ENCODE measurements around the gene RFX8. TPM values are rescaled to one million over a fixed set of nuclear protein-coding genes. Genes with fewer than 3 reads are reported as not detected.

RFX8 gene
- total and polyA plus RNA-seq, 2 donors (not counting 3 experiments of a cell fraction or from before 2014, with no cell fraction given) = 0.21 to 1.00 TPM

- POLR2A ChIA-PET = no interaction called here
- no peaks in the 10 kb centered on the region for H3K79me2 ChIP-seq (ENCODE audit: control insufficient read depth, insufficient read depth, low read length)
- dilution Hi-C loops (cut with MboI; ENCODE audit: extremely low pct_ligation_motif_present, low sequenced_read_pairs) = no loop called here
- H3K4me2 ChIP-seq (ENCODE audit: insufficient read depth, low read length) = no peak overlapping the region
- H3K4me3 ChIP-seq (replicated peaks in 1 of 3; ENCODE audit: insufficient read depth in 1 of 3, low read depth in 1 of 3, low read length in 3 of 3) = no peak overlapping the region
- no TSS peak for BruUV-seq (replicated peaks)
- H4K20me1 ChIP-seq (replicated peaks; ENCODE audit: control insufficient read depth, extremely low read depth, insufficient read depth, low read length) = no peaks in the 10 kb centered on the region
- DNase-seq (ENCODE audit: low read depth, low spot score) (no peak), FAIRE-seq (no peak)
- no peak overlapping the region for H3K27ac ChIP-seq (ENCODE audit: insufficient read depth, low read depth, low read length)
- H3K36me3 ChIP-seq (ENCODE audit: control insufficient read depth in 2 of 2, extremely low read depth in 1 of 2, insufficient read depth in 2 of 2, low read length in 2 of 2) = no peaks in the 10 kb centered on the region
- intact Hi-C loops (cut with micrococcal nuclease) = no loop called here
- H2AFZ ChIP-seq (ENCODE audit: low read depth, low read length) = no peak overlapping the region
- CTCF ChIA-PET = interaction anchor here (0.9 to 1.1 kb wide), 2 partner anchors 13 to 18 kb away, joined by 3 read pairs; no protein-coding TSS in a partner anchor
- no peak for TF ChIP-seq MAX (IDR thresholded peaks at IDR 0.05; ENCODE audit: insufficient read depth, insufficient read length)
- no peak for TF ChIP-seq FOS (IDR thresholded peaks at IDR 0.05; ENCODE audit: borderline replicate concordance, insufficient read depth, low read length)
- TF ChIP-seq GATA2 (IDR thresholded peaks at IDR 0.05; ENCODE audit: insufficient read depth, insufficient read length, low read depth, low read length) = no peak
- no peaks in the 10 kb centered on the region for H3K4me1 ChIP-seq (ENCODE audit: control insufficient read depth, extremely low read depth, insufficient read depth, low read length)
- H3K9me1 ChIP-seq (replicated peaks; ENCODE audit: control insufficient read depth, extremely low read depth, insufficient read depth, low read length) = no peaks in the 10 kb centered on the region
- H3K9me3 ChIP-seq (replicated peaks; ENCODE audit: control insufficient read depth, insufficient read depth, low read length) = no peaks in the 10 kb centered on the region
- H3K27me3 ChIP-seq (ENCODE audit: control insufficient read depth in 2 of 2, insufficient read depth in 2 of 2, low read length in 2 of 2) = peaks cover 9 to 15% of the 10 kb centered on the region in 2 experiments
- H3K9ac ChIP-seq (replicated peaks; ENCODE audit: extremely low read depth, insufficient read depth, low read length) = no peak overlapping the region
These were observed 115.4 kb downstream of the RFX8 start for GRCh38 chr2:101359410-101359954.

- no peak for FAIRE-seq
- Histone ChIP-seq H2AFZ (ENCODE audit: low read depth, low read length) (no peak overlapping the region), H3K9me1 (replicated peaks; ENCODE audit: control insufficient read depth, extremely low read depth, insufficient read depth, low read length) (no peaks in the 10 kb centered on the region), H3K4me1 (ENCODE audit: control insufficient read depth, extremely low read depth, insufficient read depth, low read length) (no peaks in the 10 kb centered on the region), H3K4me3 (replicated peaks in 1 of 3; ENCODE audit: insufficient read depth in 1 of 3, low read depth in 1 of 3, low read length in 3 of 3) (no peak overlapping the region), H3K36me3 (ENCODE audit: control insufficient read depth in 2 of 2, extremely low read depth in 1 of 2, insufficient read depth in 2 of 2, low read length in 2 of 2) (no peaks in the 10 kb centered on the region), H3K79me2 (ENCODE audit: control insufficient read depth, insufficient read depth, low read length) (no peaks in the 10 kb centered on the region), H4K20me1 (replicated peaks; ENCODE audit: control insufficient read depth, extremely low read depth, insufficient read depth, low read length) (no peaks in the 10 kb centered on the region), H3K27ac (ENCODE audit: insufficient read depth, low read depth, low read length) (no peak overlapping the region), H3K4me2 (ENCODE audit: insufficient read depth, low read length) (no peak overlapping the region), H3K9ac (replicated peaks; ENCODE audit: extremely low read depth, insufficient read depth, low read length) (no peak overlapping the region), H3K27me3 (ENCODE audit: control insufficient read depth in 2 of 2, insufficient read depth in 2 of 2, low read length in 2 of 2) (peaks cover 5 to 8% of the 10 kb centered on the region in 2 experiments), H3K9me3 (replicated peaks; ENCODE audit: control insufficient read depth, insufficient read depth, low read length) (no peaks in the 10 kb centered on the region)
- dilution Hi-C loops (cut with MboI; ENCODE audit: extremely low pct_ligation_motif_present, low sequenced_read_pairs) = no loop called here
- TF ChIP-seq CTCF (IDR thresholded peaks at IDR 0.05; ENCODE audit: extremely low read depth in 1 of 2, insufficient read depth in 1 of 2, low read depth in 1 of 2, low read length in 2 of 2) (no peak), EZH2 (IDR thresholded peaks at IDR 0.05; ENCODE audit: borderline replicate concordance, low read depth, low read length, severe bottlenecking) (no peak), POLR2A (IDR thresholded peaks at IDR 0.05; ENCODE audit: low read depth, low read length) (no peak), JUN (IDR thresholded peaks at IDR 0.05; ENCODE audit: borderline replicate concordance, insufficient read depth, insufficient read length, low read depth) (no peak), MYC (IDR thresholded peaks at IDR 0.05; ENCODE audit: low read depth, low read length) (no peak), MAX (IDR thresholded peaks at IDR 0.05; ENCODE audit: insufficient read depth, insufficient read length) (no peak), POLR2AphosphoS5 (IDR thresholded peaks at IDR 0.05; ENCODE audit: insufficient read depth, low read depth, low read length) (no peak), FOS (IDR thresholded peaks at IDR 0.05; ENCODE audit: borderline replicate concordance, insufficient read depth, low read length) (no peak), GATA2 (IDR thresholded peaks at IDR 0.05; ENCODE audit: insufficient read depth, insufficient read length, low read depth, low read length) (no peak)
- CTCF ChIA-PET = interaction anchor here (2.0 kb wide), 1 partner anchor 15 kb away, joined by 15 read pairs; no protein-coding TSS in a partner anchor
- DNase-seq (ENCODE audit: low read depth, low spot score) = no peak
- no TSS peak for BruUV-seq (replicated peaks)
- POLR2A ChIA-PET = no interaction called here
- intact Hi-C loops (cut with micrococcal nuclease) = no loop called here
These were observed 117.5 kb downstream of the RFX8 start for GRCh38 chr2:101357376-101357775.

Measured in endothelial cell of umbilical vein (primary cell).